GM12878 (cell line): ENCODE results near the gene PPP6C. TPM values are rescaled to one million over a fixed set of nuclear protein-coding genes. Genes with fewer than 3 reads are reported as not detected.

ENCODE experiments used
- ATAC-seq: fragments of 200-7000 bp; cut with Tn5 transposase; 3 replicates; pipeline ENCODE4 v1.9.1; 2020; ENCODE audit warnings: mild to moderate bottlenecking, moderate library complexity
- BruUV-seq: library from RNA; stranded (reverse); fragments of 400-500 nt; replicated peaks from 2 replicates; lab custom pipeline; 2021; lab: Mats Ljungman, UMichigan
- CTCF ChIA-PET: fragments of 300-600 bp; sonication (Branson Sonifier 250); formaldehyde crosslinking; extraction: SDS; loops from one replicate; lab custom pipeline; 2021; ENCODE audit warnings: inconsistent platforms; lab: Yijun Ruan, JAX
- POLR2A ChIA-PET: fragments of 350-600 bp; formaldehyde crosslinking; extraction: SDS; loops from one replicate; lab custom pipeline; 2021; ENCODE audit warnings: inconsistent platforms; lab: Charles Lee
- RAD21 ChIA-PET: fragments of 300-600 bp; sonication (Branson Sonifier 250); formaldehyde crosslinking; loops from one replicate; lab custom pipeline; 2023; ENCODE audit warnings: antibody characterized with exemption; ENCODE audit not compliant: unreplicated experiment; lab: Charles Lee
- SMC1A ChIA-PET: fragments of 300-600 bp; sonication (Branson Sonifier 250); formaldehyde crosslinking; loops from one replicate; lab custom pipeline; 2023; ENCODE audit not compliant: unreplicated experiment, uncharacterized antibody; lab: Charles Lee
- DNase-seq: peaks from one replicate; pipeline ENCODE4 v3.0.0-alpha.2; 2011; ENCODE audit warnings: low read depth, low spot score
- FAIRE-seq: peaks from 3 replicates; lab custom pipeline; 2011; peaks lifted over from hg19 to GRCh38; lab: Jason Lieb, UNC
- H2AFZ ChIP-seq: 2 replicates; pipeline ENCODE4 v1.6.0; 2011; ENCODE audit warnings: low read depth, low read length, control low read depth; ENCODE audit not compliant: control insufficient read depth
- H3K27ac ChIP-seq: 2 replicates; pipeline ENCODE4 v1.5.1; 2011; ENCODE audit warnings: control low read depth; ENCODE audit not compliant: control insufficient read depth, insufficient read depth
- H3K27me3 ChIP-seq, 2 experiments: replicated peaks in 1 of 2; 2 replicates each; pipeline versions ENCODE4 v1.6.0 to v1.6.1; 2011; ENCODE audit warnings: low read length in 1 of 2; ENCODE audit not compliant: control insufficient read depth in 2 of 2, insufficient read depth in 2 of 2
- H3K36me3 ChIP-seq, 2 experiments: 2 replicates each; pipeline ENCODE4 v1.5.1; 2011; ENCODE audit warnings: low read length in 1 of 2; ENCODE audit not compliant: control insufficient read depth in 2 of 2, insufficient read depth in 2 of 2
- H3K4me1 ChIP-seq: 2 replicates; pipeline ENCODE4 v1.6.1; 2011; ENCODE audit warnings: mild to moderate bottlenecking, low read length, moderate library complexity, mixed read lengths; ENCODE audit not compliant: control insufficient read depth, insufficient read depth
- H3K4me2 ChIP-seq: 2 replicates; pipeline ENCODE4 v1.6.0; 2011; ENCODE audit warnings: control low read depth; ENCODE audit not compliant: control insufficient read depth, insufficient read depth
- H3K4me3 ChIP-seq: fragments of 200-600 bp; sonication (generic); 2 replicates; pipeline ENCODE4 v1.5.1; 2016
- H3K79me2 ChIP-seq: 2 replicates; pipeline ENCODE4 v1.6.0; 2011; ENCODE audit warnings: low read length; ENCODE audit not compliant: control insufficient read depth, insufficient read depth
- H3K9ac ChIP-seq: 2 replicates; pipeline ENCODE4 v1.8.0; 2011; ENCODE audit warnings: low read length, control low read depth, mixed read lengths; ENCODE audit not compliant: control insufficient read depth, insufficient read depth
- H3K9me3 ChIP-seq: replicated peaks from 3 replicates; pipeline ENCODE4 v1.5.1; 2011; ENCODE audit warnings: mild to moderate bottlenecking, low read length; ENCODE audit not compliant: control insufficient read depth, insufficient read depth
- H4K20me1 ChIP-seq: 2 replicates; pipeline ENCODE4 v1.6.0; 2011; ENCODE audit not compliant: control insufficient read depth, insufficient read depth
- ATF7 ChIP-seq: fragments of 450-650 bp; IDR thresholded peaks from 2 replicates; pipeline ENCODE4 v1.6.1; 2016; ENCODE audit warnings: low read depth, mild to moderate bottlenecking
- CBX3 ChIP-seq: fragments of 200-600 bp; sonication (generic); IDR thresholded peaks from 2 replicates; pipeline ENCODE4 v1.6.1; 2016; ENCODE audit warnings: low read depth, borderline replicate concordance
- KAT2A ChIP-seq: conservative IDR thresholded peaks from 2 replicates; pipeline ENCODE4 v1.6.1; 2011; ENCODE audit warnings: low read depth, low read length; ENCODE audit not compliant: control insufficient read depth
- POU2F2 ChIP-seq: IDR thresholded peaks from 3 replicates; pipeline ENCODE4 v1.6.1; 2011; ENCODE audit warnings: low read depth, mild to moderate bottlenecking, low read length, borderline replicate concordance
- RELA ChIP-seq: fragments of 450-650 bp; IDR thresholded peaks from 2 replicates; pipeline ENCODE4 v1.8.0; 2014; ENCODE audit warnings: borderline replicate concordance; ENCODE audit not compliant: partially characterized antibody
- SMAD1 ChIP-seq: fragments of 450-650 bp; IDR thresholded peaks from 2 replicates; pipeline ENCODE4 v1.6.1; 2018; ENCODE audit warnings: mild to moderate bottlenecking, low read depth; ENCODE audit not compliant: partially characterized antibody
- SMC3 ChIP-seq: IDR thresholded peaks from 2 replicates; pipeline ENCODE4 v1.6.1; 2011; ENCODE audit warnings: low read length, improper control_type of control experiment, borderline replicate concordance
- TCF12 ChIP-seq: IDR thresholded peaks from 2 replicates; pipeline ENCODE4 v1.6.1; 2011; ENCODE audit warnings: low read depth, mild to moderate bottlenecking, low read length
- ZNF207 ChIP-seq: fragments of 450-650 bp; IDR thresholded peaks from 2 replicates; pipeline ENCODE4 v1.6.1; 2014; ENCODE audit warnings: antibody characterized with exemption, mild to moderate bottlenecking, borderline replicate concordance
- ZNF24 ChIP-seq: fragments of 450-650 bp; IDR thresholded peaks from 2 replicates; pipeline ENCODE4 v1.6.1; 2017; ENCODE audit warnings: antibody characterized with exemption, mild to moderate bottlenecking
- WGBS: methylation state at CpG from one replicate; pipeline ENCODE4 v1.1.6; 2016; ENCODE audit warnings: low lambda C conversion rate; ENCODE audit not compliant: insufficient replicate concordance, insufficient coverage; ENCODE audit errors: missing lambda C conversion rate; 5-methylcytosine and 5-hydroxymethylcytosine counted together
- in situ Hi-C: fragments of 300-500 bp; cut with MboI; formaldehyde crosslinking; loops from 9 replicates; pipeline ENCODE4 v1.14.3; 2018; ENCODE audit warnings: mixed read lengths
- intact Hi-C: fragments of 100-400 bp; cut with micrococcal nuclease; formaldehyde crosslinking; loops from one replicate; pipeline ENCODE4 v1.14.2; 2022; ENCODE audit not compliant: unreplicated experiment
- polyA plus RNA-seq, 11 experiments: library from polyadenylated mRNA; depleted of rRNA in 4 of 11; unstranded in 6 of 11; stranded (reverse) in 5 of 11; fragments of >200 nt; fragmentation: Nextera tagmentation in 4 of 11; fragmentation: Illumina TruSeq in 1 of 11; extraction: Ambion mirVana in 4 of 11; extraction: Trizol in 1 of 11; gene quantifications; 1 replicate in 1 of 11; 2 replicates in 10 of 11; pipeline versions ENCODE4 v1.2.1 to v1.2.3, GENCODE V29; 2011 to 2016; ENCODE audit warnings: inconsistent platforms in 2 of 11, missing spikeins in 2 of 11, low read depth in 1 of 11
- total RNA-seq, 4 experiments: library from RNA; depleted of rRNA in 3 of 4; stranded (reverse); fragments of >200 nt in 3 of 4; fragmentation: Illumina TruSeq in 1 of 4; extraction: Trizol in 1 of 4; gene quantifications; 2 replicates each; pipeline versions ENCODE4 v1.2.1 to v1.2.3, GENCODE V29; 2013 to 2021
- TF ChIP-seq, protein P1 (sequence below): IDR thresholded peaks from 2 replicates; pipeline ENCODE4 v1.6.1; 2011; ENCODE audit warnings: low read depth, mild to moderate bottlenecking, low read length, moderate library complexity, borderline replicate concordance; ENCODE audit errors: extremely low read depth
- TF ChIP-seq, protein P2 (sequence below): IDR thresholded peaks from 2 replicates; pipeline ENCODE4 v1.6.1; 2011; ENCODE audit warnings: borderline replicate concordance, low read depth, mild to moderate bottlenecking, moderate library complexity, low read length; ENCODE audit not compliant: insufficient read depth, poor library complexity, severe bottlenecking
- TF ChIP-seq, protein P3 (sequence below): fragments of 450-650 bp; conservative IDR thresholded peaks from 2 replicates; pipeline ENCODE4 v1.6.1; 2017; ENCODE audit warnings: mild to moderate bottlenecking, moderate library complexity
- TF ChIP-seq, protein P4 (sequence below): fragments of 450-650 bp; IDR thresholded peaks from 2 replicates; pipeline ENCODE4 v1.6.1; 2017; ENCODE audit warnings: mild to moderate bottlenecking, moderate library complexity

Gene PPP6C
- total and polyA plus RNA-seq, 10 of the 15 experiments (the other 5 are each of a cell fraction or from before 2014, with no cell fraction given), result 26.8 to 45.3 (median 37.1) TPM

DNA sequence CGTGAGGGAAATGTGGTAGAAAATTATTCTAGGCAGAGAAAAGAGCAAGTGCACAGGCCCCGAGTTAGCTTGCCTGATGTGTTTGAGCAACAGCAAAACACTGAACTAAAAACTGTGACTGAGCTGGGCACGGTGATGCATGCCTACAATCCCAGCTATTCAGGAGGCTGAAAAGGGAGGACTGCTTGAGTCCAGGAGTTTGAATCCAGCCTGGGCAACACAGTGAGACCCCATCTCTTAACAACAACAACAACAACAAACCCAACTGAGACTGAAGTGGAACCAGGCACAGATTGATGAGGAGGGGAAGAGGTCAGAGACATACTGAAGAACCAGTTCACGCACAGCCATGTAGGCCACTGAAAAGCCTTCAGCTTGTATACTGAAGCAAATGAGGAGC is 88.8 kb downstream of the PPP6C start:
- H3K4me1 ChIP-seq, result no peaks in the 10 kb centered on the region
- no peak overlapping the region for H2AFZ ChIP-seq
- H3K9ac ChIP-seq, result no peak overlapping the region
- DNase-seq (no peak), ATAC-seq (no peak), FAIRE-seq (no peak)
- CTCF ChIA-PET, result interaction anchor here (1.0 to 1.7 kb wide), 2 partner anchors 11 to 14 kb away, joined by 3 to 5 read pairs; no protein-coding TSS in a partner anchor
- no peaks in the 10 kb centered on the region for H3K27me3 ChIP-seq
- POLR2A ChIA-PET, result interaction anchor here (0.6 to 0.7 kb wide), 2 partner anchors 11 to 275 kb away, joined by 3 to 7 read pairs; no protein-coding TSS in a partner anchor
- in situ Hi-C loops (no loop called here), intact Hi-C loops (no loop called here)
- SMC1A ChIA-PET, result interaction anchor here (0.8 to 1.2 kb wide), 2 partner anchors 8 to 10 kb away, joined by 3 read pairs; no protein-coding TSS in a partner anchor
- H4K20me1 ChIP-seq, result no peaks in the 10 kb centered on the region
- H3K4me2 ChIP-seq, result no peak overlapping the region
- H3K9me3 ChIP-seq, result no peaks in the 10 kb centered on the region; the same call in 2 of the 3 replicates
- WGBS, result 76% methylated on average over 4 of the region's 4 CpGs
- H3K4me3 ChIP-seq, result no peak overlapping the region
- RAD21 ChIA-PET, result no interaction called here
- H3K27ac ChIP-seq, result no peak overlapping the region
- no peaks in the 10 kb centered on the region for H3K36me3 ChIP-seq
- no TSS peak for BruUV-seq
- no peaks in the 10 kb centered on the region for H3K79me2 ChIP-seq
- TF ChIP-seq TCF12 (no peak), ATF7 (no peak), KAT2A (no peak), SMAD1 (no peak), ZNF24 (no peak), SMC3 (no peak), ZNF207 (no peak), CBX3 (no peak), POU2F2 (no peak), RELA (no peak)
- TF ChIP-seq, protein P1, sequence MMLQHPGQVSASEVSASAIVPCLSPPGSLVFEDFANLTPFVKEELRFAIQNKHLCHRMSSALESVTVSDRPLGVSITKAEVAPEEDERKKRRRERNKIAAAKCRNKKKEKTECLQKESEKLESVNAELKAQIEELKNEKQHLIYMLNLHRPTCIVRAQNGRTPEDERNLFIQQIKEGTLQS, result no peak
- TF ChIP-seq, protein P2, sequence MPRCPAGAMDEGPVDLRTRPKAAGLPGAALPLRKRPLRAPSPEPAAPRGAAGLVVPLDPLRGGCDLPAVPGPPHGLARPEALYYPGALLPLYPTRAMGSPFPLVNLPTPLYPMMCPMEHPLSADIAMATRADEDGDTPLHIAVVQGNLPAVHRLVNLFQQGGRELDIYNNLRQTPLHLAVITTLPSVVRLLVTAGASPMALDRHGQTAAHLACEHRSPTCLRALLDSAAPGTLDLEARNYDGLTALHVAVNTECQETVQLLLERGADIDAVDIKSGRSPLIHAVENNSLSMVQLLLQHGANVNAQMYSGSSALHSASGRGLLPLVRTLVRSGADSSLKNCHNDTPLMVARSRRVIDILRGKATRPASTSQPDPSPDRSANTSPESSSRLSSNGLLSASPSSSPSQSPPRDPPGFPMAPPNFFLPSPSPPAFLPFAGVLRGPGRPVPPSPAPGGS, result no peak
- TF ChIP-seq, protein P3, sequence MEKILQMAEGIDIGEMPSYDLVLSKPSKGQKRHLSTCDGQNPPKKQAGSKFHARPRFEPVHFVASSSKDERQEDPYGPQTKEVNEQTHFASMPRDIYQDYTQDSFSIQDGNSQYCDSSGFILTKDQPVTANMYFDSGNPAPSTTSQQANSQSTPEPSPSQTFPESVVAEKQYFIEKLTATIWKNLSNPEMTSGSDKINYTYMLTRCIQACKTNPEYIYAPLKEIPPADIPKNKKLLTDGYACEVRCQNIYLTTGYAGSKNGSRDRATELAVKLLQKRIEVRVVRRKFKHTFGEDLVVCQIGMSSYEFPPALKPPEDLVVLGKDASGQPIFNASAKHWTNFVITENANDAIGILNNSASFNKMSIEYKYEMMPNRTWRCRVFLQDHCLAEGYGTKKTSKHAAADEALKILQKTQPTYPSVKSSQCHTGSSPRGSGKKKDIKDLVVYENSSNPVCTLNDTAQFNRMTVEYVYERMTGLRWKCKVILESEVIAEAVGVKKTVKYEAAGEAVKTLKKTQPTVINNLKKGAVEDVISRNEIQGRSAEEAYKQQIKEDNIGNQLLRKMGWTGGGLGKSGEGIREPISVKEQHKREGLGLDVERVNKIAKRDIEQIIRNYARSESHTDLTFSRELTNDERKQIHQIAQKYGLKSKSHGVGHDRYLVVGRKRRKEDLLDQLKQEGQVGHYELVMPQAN, result no peak
- TF ChIP-seq, protein P4, sequence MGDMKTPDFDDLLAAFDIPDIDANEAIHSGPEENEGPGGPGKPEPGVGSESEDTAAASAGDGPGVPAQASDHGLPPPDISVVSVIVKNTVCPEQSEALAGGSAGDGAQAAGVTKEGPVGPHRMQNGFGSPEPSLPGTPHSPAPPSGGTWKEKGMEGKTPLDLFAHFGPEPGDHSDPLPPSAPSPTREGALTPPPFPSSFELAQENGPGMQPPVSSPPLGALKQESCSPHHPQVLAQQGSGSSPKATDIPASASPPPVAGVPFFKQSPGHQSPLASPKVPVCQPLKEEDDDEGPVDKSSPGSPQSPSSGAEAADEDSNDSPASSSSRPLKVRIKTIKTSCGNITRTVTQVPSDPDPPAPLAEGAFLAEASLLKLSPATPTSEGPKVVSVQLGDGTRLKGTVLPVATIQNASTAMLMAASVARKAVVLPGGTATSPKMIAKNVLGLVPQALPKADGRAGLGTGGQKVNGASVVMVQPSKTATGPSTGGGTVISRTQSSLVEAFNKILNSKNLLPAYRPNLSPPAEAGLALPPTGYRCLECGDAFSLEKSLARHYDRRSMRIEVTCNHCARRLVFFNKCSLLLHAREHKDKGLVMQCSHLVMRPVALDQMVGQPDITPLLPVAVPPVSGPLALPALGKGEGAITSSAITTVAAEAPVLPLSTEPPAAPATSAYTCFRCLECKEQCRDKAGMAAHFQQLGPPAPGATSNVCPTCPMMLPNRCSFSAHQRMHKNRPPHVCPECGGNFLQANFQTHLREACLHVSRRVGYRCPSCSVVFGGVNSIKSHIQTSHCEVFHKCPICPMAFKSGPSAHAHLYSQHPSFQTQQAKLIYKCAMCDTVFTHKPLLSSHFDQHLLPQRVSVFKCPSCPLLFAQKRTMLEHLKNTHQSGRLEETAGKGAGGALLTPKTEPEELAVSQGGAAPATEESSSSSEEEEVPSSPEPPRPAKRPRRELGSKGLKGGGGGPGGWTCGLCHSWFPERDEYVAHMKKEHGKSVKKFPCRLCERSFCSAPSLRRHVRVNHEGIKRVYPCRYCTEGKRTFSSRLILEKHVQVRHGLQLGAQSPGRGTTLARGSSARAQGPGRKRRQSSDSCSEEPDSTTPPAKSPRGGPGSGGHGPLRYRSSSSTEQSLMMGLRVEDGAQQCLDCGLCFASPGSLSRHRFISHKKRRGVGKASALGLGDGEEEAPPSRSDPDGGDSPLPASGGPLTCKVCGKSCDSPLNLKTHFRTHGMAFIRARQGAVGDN, result no peak
